ENCODE measurements around the gene TNFRSF14. TPM values are rescaled to one million over a fixed set of nuclear protein-coding genes. Genes with fewer than 3 reads are reported as not detected.

TNFRSF14 gene
- total and polyA plus RNA-seq, 2 experiments from 2014 or later, result not detected

DNA sequence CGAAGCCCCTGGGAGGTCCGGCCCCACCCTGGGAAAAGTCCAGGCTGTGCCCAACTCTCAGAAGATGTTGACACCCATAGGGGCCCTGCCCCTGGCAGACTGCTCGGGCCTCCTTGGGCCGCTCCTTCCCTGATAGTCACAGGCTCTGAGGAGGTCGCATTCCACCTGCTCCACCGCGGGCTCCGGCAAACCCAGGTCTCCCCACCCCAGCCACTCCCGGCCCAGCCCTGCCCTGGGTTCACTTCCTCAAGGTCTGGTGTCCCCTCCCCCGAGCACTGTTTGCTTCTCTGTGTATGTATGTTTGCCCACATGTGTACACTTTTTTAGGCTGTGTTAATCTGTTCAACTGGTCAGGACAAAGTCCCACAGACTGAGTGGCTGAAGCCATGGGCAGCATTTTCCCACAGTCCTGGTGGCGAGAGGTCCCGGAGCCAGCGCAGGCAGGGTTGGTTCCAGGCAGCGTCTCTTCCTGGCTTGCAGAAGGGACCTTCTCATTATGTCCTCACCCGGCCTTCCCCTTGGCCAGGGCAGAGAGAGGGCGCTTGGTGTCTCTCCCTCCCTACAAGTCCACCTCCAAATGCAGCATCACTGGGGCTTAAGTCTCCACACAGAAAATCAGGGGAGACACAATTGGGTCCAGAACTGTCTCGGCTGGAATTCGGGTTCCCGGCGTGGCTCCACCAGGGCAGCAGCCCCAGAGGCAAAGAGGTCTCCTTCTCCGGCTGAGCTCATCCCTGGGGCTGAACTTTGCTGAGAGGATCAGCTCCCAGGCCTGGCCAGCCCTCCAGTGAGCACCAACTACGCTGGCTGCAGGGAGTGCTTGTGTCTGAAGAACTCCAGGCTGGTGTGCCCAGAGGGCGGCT is 19.9 kb downstream of the TNFRSF14 start:
- Histone ChIP-seq H3K4me2 (no peak overlapping the region), H3K27me3 (ENCODE audit: insufficient read depth) (no peaks in the 10 kb centered on the region), H3K9me2 (ENCODE audit: insufficient read depth) (0 out of 2 replicates have a peak, but pooled peaks cover 5% of the 10 kb centered on the region), H3K4me3 (no peak overlapping the region), H3K4me1 (ENCODE audit: insufficient read depth) (no peaks in the 10 kb centered on the region), H3K36me3 (ENCODE audit: insufficient read depth) (no peaks in the 10 kb centered on the region), H3F3A (replicated peaks; ENCODE audit: low read depth) (no peaks in the 10 kb centered on the region), H3K79me2 (replicated peaks; ENCODE audit: insufficient read depth) (no peaks in the 10 kb centered on the region), H4K20me1 (replicated peaks; ENCODE audit: insufficient read depth) (no peaks in the 10 kb centered on the region), H2AFZ (no peak overlapping the region), H3K27ac (ENCODE audit: low read depth) (no peak overlapping the region)
- ATAC-seq (no peak), DNase-seq (ENCODE audit: low spot score) (no peak)
- no peaks in the 10 kb centered on the region for H3K36me3 Mint-ChIP-seq (ENCODE audit: low read depth)
- TF ChIP-seq NANOG (IDR thresholded peaks at IDR 0.05; ENCODE audit: borderline replicate concordance), result no peak
- no peak for TF ChIP-seq EZH2phosphoT487 (IDR thresholded peaks at IDR 0.05; ENCODE audit: unreplicated experiment)
- no peak for TF ChIP-seq CREB1 (CRISPR knock-in tag; IDR thresholded peaks at IDR 0.05; ENCODE audit: low read depth)
- no peak for TF ChIP-seq JUNB (IDR thresholded peaks at IDR 0.05; ENCODE audit: unreplicated experiment)
- TF ChIP-seq POLR2AphosphoS5 (IDR thresholded peaks at IDR 0.05; ENCODE audit: low read depth), result no peak
- no peak for TF ChIP-seq ZNF114 (CRISPR knock-in tag; IDR thresholded peaks at IDR 0.05)
- no peak for TF ChIP-seq ZNF331 (CRISPR knock-in tag; IDR thresholded peaks at IDR 0.05; ENCODE audit: low read depth)
- no peak for TF ChIP-seq EZH2 (IDR thresholded peaks at IDR 0.05; ENCODE audit: low read depth, unreplicated experiment)
- TF ChIP-seq STAT1 (IDR thresholded peaks at IDR 0.05; ENCODE audit: unreplicated experiment), result no peak
- TF ChIP-seq, protein P1, sequence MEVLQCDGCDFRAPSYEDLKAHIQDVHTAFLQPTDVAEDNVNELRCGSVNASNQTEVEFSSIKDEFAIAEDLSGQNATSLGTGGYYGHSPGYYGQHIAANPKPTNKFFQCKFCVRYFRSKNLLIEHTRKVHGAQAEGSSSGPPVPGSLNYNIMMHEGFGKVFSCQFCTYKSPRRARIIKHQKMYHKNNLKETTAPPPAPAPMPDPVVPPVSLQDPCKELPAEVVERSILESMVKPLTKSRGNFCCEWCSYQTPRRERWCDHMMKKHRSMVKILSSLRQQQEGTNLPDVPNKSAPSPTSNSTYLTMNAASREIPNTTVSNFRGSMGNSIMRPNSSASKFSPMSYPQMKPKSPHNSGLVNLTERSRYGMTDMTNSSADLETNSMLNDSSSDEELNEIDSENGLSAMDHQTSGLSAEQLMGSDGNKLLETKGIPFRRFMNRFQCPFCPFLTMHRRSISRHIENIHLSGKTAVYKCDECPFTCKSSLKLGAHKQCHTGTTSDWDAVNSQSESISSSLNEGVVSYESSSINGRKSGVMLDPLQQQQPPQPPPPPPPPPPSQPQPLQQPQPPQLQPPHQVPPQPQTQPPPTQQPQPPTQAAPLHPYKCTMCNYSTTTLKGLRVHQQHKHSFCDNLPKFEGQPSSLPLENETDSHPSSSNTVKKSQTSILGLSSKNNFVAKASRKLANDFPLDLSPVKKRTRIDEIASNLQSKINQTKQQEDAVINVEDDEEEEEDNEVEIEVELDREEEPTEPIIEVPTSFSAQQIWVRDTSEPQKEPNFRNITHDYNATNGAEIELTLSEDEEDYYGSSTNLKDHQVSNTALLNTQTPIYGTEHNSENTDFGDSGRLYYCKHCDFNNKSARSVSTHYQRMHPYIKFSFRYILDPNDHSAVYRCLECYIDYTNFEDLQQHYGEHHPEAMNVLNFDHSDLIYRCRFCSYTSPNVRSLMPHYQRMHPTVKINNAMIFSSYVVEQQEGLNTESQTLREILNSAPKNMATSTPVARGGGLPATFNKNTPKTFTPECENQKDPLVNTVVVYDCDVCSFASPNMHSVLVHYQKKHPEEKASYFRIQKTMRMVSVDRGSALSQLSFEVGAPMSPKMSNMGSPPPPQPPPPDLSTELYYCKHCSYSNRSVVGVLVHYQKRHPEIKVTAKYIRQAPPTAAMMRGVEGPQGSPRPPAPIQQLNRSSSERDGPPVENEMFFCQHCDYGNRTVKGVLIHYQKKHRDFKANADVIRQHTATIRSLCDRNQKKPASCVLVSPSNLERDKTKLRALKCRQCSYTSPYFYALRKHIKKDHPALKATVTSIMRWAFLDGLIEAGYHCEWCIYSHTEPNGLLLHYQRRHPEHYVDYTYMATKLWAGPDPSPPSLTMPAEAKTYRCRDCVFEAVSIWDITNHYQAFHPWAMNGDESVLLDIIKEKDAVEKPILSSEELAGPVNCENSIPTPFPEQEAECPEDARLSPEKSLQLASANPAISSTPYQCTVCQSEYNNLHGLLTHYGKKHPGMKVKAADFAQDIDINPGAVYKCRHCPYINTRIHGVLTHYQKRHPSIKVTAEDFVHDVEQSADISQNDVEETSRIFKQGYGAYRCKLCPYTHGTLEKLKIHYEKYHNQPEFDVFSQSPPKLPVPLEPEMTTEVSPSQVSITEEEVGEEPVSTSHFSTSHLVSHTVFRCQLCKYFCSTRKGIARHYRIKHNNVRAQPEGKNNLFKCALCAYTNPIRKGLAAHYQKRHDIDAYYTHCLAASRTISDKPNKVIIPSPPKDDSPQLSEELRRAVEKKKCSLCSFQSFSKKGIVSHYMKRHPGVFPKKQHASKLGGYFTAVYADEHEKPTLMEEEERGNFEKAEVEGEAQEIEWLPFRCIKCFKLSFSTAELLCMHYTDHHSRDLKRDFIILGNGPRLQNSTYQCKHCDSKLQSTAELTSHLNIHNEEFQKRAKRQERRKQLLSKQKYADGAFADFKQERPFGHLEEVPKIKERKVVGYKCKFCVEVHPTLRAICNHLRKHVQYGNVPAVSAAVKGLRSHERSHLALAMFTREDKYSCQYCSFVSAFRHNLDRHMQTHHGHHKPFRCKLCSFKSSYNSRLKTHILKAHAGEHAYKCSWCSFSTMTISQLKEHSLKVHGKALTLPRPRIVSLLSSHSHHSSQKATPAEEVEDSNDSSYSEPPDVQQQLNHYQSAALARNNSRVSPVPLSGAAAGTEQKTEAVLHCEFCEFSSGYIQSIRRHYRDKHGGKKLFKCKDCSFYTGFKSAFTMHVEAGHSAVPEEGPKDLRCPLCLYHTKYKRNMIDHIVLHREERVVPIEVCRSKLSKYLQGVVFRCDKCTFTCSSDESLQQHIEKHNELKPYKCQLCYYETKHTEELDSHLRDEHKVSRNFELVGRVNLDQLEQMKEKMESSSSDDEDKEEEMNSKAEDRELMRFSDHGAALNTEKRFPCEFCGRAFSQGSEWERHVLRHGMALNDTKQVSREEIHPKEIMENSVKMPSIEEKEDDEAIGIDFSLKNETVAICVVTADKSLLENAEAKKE (CRISPR knock-in tag; IDR thresholded peaks at IDR 0.05), result no peak
- TF ChIP-seq, protein P2, sequence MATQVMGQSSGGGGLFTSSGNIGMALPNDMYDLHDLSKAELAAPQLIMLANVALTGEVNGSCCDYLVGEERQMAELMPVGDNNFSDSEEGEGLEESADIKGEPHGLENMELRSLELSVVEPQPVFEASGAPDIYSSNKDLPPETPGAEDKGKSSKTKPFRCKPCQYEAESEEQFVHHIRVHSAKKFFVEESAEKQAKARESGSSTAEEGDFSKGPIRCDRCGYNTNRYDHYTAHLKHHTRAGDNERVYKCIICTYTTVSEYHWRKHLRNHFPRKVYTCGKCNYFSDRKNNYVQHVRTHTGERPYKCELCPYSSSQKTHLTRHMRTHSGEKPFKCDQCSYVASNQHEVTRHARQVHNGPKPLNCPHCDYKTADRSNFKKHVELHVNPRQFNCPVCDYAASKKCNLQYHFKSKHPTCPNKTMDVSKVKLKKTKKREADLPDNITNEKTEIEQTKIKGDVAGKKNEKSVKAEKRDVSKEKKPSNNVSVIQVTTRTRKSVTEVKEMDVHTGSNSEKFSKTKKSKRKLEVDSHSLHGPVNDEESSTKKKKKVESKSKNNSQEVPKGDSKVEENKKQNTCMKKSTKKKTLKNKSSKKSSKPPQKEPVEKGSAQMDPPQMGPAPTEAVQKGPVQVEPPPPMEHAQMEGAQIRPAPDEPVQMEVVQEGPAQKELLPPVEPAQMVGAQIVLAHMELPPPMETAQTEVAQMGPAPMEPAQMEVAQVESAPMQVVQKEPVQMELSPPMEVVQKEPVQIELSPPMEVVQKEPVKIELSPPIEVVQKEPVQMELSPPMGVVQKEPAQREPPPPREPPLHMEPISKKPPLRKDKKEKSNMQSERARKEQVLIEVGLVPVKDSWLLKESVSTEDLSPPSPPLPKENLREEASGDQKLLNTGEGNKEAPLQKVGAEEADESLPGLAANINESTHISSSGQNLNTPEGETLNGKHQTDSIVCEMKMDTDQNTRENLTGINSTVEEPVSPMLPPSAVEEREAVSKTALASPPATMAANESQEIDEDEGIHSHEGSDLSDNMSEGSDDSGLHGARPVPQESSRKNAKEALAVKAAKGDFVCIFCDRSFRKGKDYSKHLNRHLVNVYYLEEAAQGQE (IDR thresholded peaks at IDR 0.05; ENCODE audit: unreplicated experiment), result no peak
- TF ChIP-seq, protein P3, sequence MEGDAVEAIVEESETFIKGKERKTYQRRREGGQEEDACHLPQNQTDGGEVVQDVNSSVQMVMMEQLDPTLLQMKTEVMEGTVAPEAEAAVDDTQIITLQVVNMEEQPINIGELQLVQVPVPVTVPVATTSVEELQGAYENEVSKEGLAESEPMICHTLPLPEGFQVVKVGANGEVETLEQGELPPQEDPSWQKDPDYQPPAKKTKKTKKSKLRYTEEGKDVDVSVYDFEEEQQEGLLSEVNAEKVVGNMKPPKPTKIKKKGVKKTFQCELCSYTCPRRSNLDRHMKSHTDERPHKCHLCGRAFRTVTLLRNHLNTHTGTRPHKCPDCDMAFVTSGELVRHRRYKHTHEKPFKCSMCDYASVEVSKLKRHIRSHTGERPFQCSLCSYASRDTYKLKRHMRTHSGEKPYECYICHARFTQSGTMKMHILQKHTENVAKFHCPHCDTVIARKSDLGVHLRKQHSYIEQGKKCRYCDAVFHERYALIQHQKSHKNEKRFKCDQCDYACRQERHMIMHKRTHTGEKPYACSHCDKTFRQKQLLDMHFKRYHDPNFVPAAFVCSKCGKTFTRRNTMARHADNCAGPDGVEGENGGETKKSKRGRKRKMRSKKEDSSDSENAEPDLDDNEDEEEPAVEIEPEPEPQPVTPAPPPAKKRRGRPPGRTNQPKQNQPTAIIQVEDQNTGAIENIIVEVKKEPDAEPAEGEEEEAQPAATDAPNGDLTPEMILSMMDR (conservative IDR thresholded peaks at IDR 0.05; ENCODE audit: low read depth in 2 of 2), result no peak
- TF ChIP-seq, protein P4, sequence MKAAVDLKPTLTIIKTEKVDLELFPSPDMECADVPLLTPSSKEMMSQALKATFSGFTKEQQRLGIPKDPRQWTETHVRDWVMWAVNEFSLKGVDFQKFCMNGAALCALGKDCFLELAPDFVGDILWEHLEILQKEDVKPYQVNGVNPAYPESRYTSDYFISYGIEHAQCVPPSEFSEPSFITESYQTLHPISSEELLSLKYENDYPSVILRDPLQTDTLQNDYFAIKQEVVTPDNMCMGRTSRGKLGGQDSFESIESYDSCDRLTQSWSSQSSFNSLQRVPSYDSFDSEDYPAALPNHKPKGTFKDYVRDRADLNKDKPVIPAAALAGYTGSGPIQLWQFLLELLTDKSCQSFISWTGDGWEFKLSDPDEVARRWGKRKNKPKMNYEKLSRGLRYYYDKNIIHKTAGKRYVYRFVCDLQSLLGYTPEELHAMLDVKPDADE (IDR thresholded peaks at IDR 0.05), result no peak
- peaks cover 2% of the 10 kb centered on the region; the same call in 2 of the 3 replicates for H3K4me1 Mint-ChIP-seq
- no peak overlapping the region for H3K4me3 Mint-ChIP-seq
- no peak overlapping the region for H3K27ac Mint-ChIP-seq
- peaks cover 4% of the 10 kb centered on the region for H3K27me3 Mint-ChIP-seq (ENCODE audit: insufficient read depth, low read depth, poor library complexity)
- H3K9me3 Mint-ChIP-seq, result peaks cover 13% of the 10 kb centered on the region
